A549 (cell line): ENCODE data around the gene MAMSTR. TPM values are rescaled to one million over a fixed set of nuclear protein-coding genes. Genes with fewer than 3 reads are reported as not detected.
A peak's percentile ranks its signal among the peaks of the same experiment; 100 is the strongest.

ENCODE experiments used
- ATAC-seq, 2 experiments: fragments of 200-7000 bp in 1 of 2; fragments of >200 bp in 1 of 2; cut with Nextera tagmentation in 1 of 2; cut with Tn5 transposase in 1 of 2; 3 replicates each; pipeline versions ENCODE4 v1.8.0 to v1.9.1; 2018 to 2020; ENCODE audit warnings: mild to moderate bottlenecking in 1 of 2, moderate library complexity in 1 of 2
- CTCF ChIA-PET: fragments of 300-600 bp; sonication (Branson Sonifier 250); formaldehyde crosslinking; extraction: SDS; loops from one replicate; lab custom pipeline; 2021; ENCODE audit warnings: antibody characterized with exemption, inconsistent platforms; lab: Yijun Ruan, JAX
- POLR2A ChIA-PET: fragments of 350-600 bp; formaldehyde crosslinking; extraction: SDS; loops from one replicate; lab custom pipeline; 2021; ENCODE audit warnings: antibody characterized with exemption, inconsistent platforms; lab: Yijun Ruan, JAX
- DNase-seq, 2 experiments: peaks; one replicate each; pipeline versions ENCODE4 v3.0.0 to v3.0.0-alpha.2; 2011 to 2016; ENCODE audit warnings: low read depth in 1 of 2, low spot score in 1 of 2
- FAIRE-seq: peaks from 2 replicates; lab custom pipeline; 2011; peaks lifted over from hg19 to GRCh38; lab: Jason Lieb, UNC
- H3K27ac ChIP-seq, 2 experiments: fragments of >200 bp; sonication (Bioruptor Twin); formaldehyde crosslinking; 3 replicates each; pipeline ENCODE4 v1.5.1; 2016 to 2017
- H3K4me1 ChIP-seq: fragments of >200 bp; sonication (Bioruptor Twin); formaldehyde crosslinking; 3 replicates; pipeline ENCODE4 v1.6.1; 2016
- H3K4me2 ChIP-seq: fragments of >200 bp; sonication (Bioruptor Twin); formaldehyde crosslinking; 3 replicates; pipeline ENCODE4 v1.6.1; 2016
- H3K4me3 ChIP-seq: fragments of >200 bp; sonication (Bioruptor Twin); formaldehyde crosslinking; 3 replicates; pipeline ENCODE4 v1.5.1; 2016
- H3K9me3 ChIP-seq: fragments of >200 bp; sonication (Bioruptor Twin); formaldehyde crosslinking; 3 replicates; pipeline ENCODE4 v1.6.1; 2016
- BCL3 ChIP-seq: fragments of >200 bp; sonication (Bioruptor Twin); formaldehyde crosslinking; IDR thresholded peaks from 3 replicates; pipeline ENCODE4 v1.6.1; 2016
- BHLHE40 ChIP-seq: IDR thresholded peaks from 2 replicates; pipeline ENCODE4 v1.6.1; 2012; ENCODE audit warnings: low read depth, low read length, inconsistent platforms
- CHD4 ChIP-seq: fragments of 200-600 bp; sonication (generic); IDR thresholded peaks from 2 replicates; pipeline ENCODE4 v1.6.1; 2016; ENCODE audit warnings: antibody characterized with exemption, mild to moderate bottlenecking, borderline replicate concordance
- HDAC2 ChIP-seq: fragments of 200-600 bp; sonication (generic); IDR thresholded peaks from 2 replicates; pipeline ENCODE4 v1.6.1; 2016
- HMGXB4 ChIP-seq: fragments of 250-450 bp; sonication (Bioruptor Pico); IDR thresholded peaks from 2 replicates; pipeline ENCODE4 v1.5.0; 2021; ENCODE audit warnings: mild to moderate bottlenecking, moderate library complexity, borderline replicate concordance
- HOXB13 ChIP-seq: fragments of 250-450 bp; sonication (Bioruptor Pico); IDR thresholded peaks from 2 replicates; pipeline ENCODE4 v1.5.0; 2020; ENCODE audit warnings: low read depth, mild to moderate bottlenecking, moderate library complexity
- HOXB5 ChIP-seq: fragments of 250-450 bp; sonication (Bioruptor Pico); IDR thresholded peaks from 2 replicates; pipeline ENCODE4 v1.5.0; 2020; ENCODE audit warnings: mild to moderate bottlenecking, moderate library complexity
- KDM1A ChIP-seq: fragments of 200-600 bp; sonication (generic); IDR thresholded peaks from 2 replicates; pipeline ENCODE4 v1.6.1; 2016; ENCODE audit warnings: low read depth, mild to moderate bottlenecking
- MAFK ChIP-seq: fragments of 450-650 bp; IDR thresholded peaks from 2 replicates; pipeline ENCODE4 v1.6.1; 2014; ENCODE audit not compliant: partially characterized antibody
- MYC ChIP-seq: IDR thresholded peaks from 2 replicates; pipeline ENCODE4 v1.6.1; 2012; ENCODE audit warnings: mild to moderate bottlenecking, inconsistent platforms, low read length, improper control_type of control experiment, borderline replicate concordance
- RCOR1 ChIP-seq: fragments of 150-350 bp; IDR thresholded peaks from 2 replicates; pipeline ENCODE4 v1.6.1; 2014; ENCODE audit warnings: antibody characterized with exemption, low read length, low read depth
- REST ChIP-seq: fragments of 200-600 bp; sonication (generic); IDR thresholded peaks from 2 replicates; pipeline ENCODE4 v1.6.1; 2016; ENCODE audit warnings: antibody characterized with exemption, mild to moderate bottlenecking, moderate library complexity
- SREBF2 ChIP-seq: fragments of 450-650 bp; IDR thresholded peaks from 2 replicates; pipeline ENCODE4 v1.6.1; 2014; ENCODE audit warnings: mild to moderate bottlenecking, moderate library complexity
- TFCP2L1 ChIP-seq: fragments of 250-450 bp; sonication (Bioruptor Pico); IDR thresholded peaks from 2 replicates; pipeline ENCODE4 v1.5.0; 2021; ENCODE audit warnings: mild to moderate bottlenecking
- ZSCAN20 ChIP-seq: fragments of 250-450 bp; sonication (Bioruptor Pico); IDR thresholded peaks from 2 replicates; pipeline ENCODE4 v1.8.0; 2022; ENCODE audit warnings: mild to moderate bottlenecking, moderate library complexity
- WGBS: methylation state at CpG from one replicate; pipeline ENCODE4 v1.1.6; 2017; ENCODE audit errors: missing lambda C conversion rate; 5-methylcytosine and 5-hydroxymethylcytosine counted together
- polyA plus RNA-seq, 4 experiments: library from polyadenylated mRNA; depleted of rRNA in 3 of 4; stranded (reverse); fragments of >200 nt; fragmentation: RNase III in 1 of 4; extraction: RNeasy Plus Mini Kit Qiagen cat#74134 plus additional on column Dnase treatment in 1 of 4; gene quantifications; 2 replicates in 3 of 4; 3 replicates in 1 of 4; pipeline ENCODE4 v1.2.3, GENCODE V29; 2011 to 2017

The MAMSTR gene
- polyA plus RNA-seq, 2 of the 4 experiments (the other 2 are of a cell fraction), result 0.44 to 0.52 TPM

- 87% methylated on average over 2 of the region's 2 CpGs for WGBS
- no peak overlapping the region for H3K4me3 ChIP-seq
- H3K4me1 ChIP-seq, result peaks cover 5% of the 10 kb centered on the region; the same call in 1 of the 3 replicates
- no peaks in the 10 kb centered on the region for H3K9me3 ChIP-seq
- no peak overlapping the region for H3K27ac ChIP-seq
- no peak for FAIRE-seq
- ChIA-PET POLR2A (no interaction called here), CTCF (interaction anchor here (2.6 to 6.1 kb wide), 4 partner anchors 11 to 81 kb away, joined by 7 to 69 read pairs (median 24); partner anchors contain the start of gene CA11)
- no peak for ATAC-seq
- DNase-seq, result peak in 1 of 2 experiments; percentile 65
- TF ChIP-seq HDAC2, result no peak
- TF ChIP-seq KDM1A, result no peak
- TF ChIP-seq SREBF2, result no peak
- TF ChIP-seq ZSCAN20 (CRISPR knock-in tag), result no peak
- TF ChIP-seq CHD4, result no peak
- TF ChIP-seq HOXB5 (CRISPR knock-in tag), result no peak
- TF ChIP-seq REST, result no peak
- no peak for TF ChIP-seq BCL3
- no peak for TF ChIP-seq HMGXB4 (CRISPR knock-in tag)
- TF ChIP-seq TFCP2L1 (CRISPR knock-in tag), result no peak
- TF ChIP-seq RCOR1, result no peak
- TF ChIP-seq HOXB13, result no peak
- TF ChIP-seq MYC, result no peak
- H3K4me2 ChIP-seq, result no peak overlapping the region
These were observed 7.0 kb upstream of the MAMSTR start for GRCh38 chr19:48726556-48726955.

GRCh38 chr19:48724796-48725753 lies 5.5 kb upstream of the MAMSTR start:
- Histone ChIP-seq H3K4me3 (no peak overlapping the region), H3K4me1 (peaks cover 12% of the 10 kb centered on the region), H3K9me3 (no peaks in the 10 kb centered on the region), H3K27ac (peak overlapping the region; percentile 8 to 73; a peak in 4 of 6 replicates), H3K4me2 (peak overlapping the region; percentile 17; the same call in 1 of the 3 replicates)
- FAIRE-seq (no peak), DNase-seq (peak; percentile 59 to 84), ATAC-seq (peak in 1 of 2 experiments; percentile 42; a peak in 3 of 6 replicates)
- POLR2A ChIA-PET, result interaction anchor here (0.6 to 1.6 kb wide), 4 partner anchors 13 to 269 kb away, joined by 3 to 4 read pairs (median 4); partner anchors contain the start of genes CA11 and RUVBL2
- TF ChIP-seq MAFK, result peak; percentile 90
- TF ChIP-seq BHLHE40, result no peak
- CTCF ChIA-PET, result interaction anchor here (0.7 to 6.1 kb wide), 12 partner anchors 9 to 373 kb away, joined by 3 to 69 read pairs (median 6); partner anchors contain the start of gene CA11
- WGBS, result 52% methylated on average over 11 of the region's 11 CpGs
